ENCODE results near the gene OS9. TPM values are rescaled to one million over a fixed set of nuclear protein-coding genes. Genes with fewer than 3 reads are reported as not detected.

OS9 gene
- total RNA-seq, 4 donors from 2014 or later = 262 to 393 (median 286) TPM

DNA sequence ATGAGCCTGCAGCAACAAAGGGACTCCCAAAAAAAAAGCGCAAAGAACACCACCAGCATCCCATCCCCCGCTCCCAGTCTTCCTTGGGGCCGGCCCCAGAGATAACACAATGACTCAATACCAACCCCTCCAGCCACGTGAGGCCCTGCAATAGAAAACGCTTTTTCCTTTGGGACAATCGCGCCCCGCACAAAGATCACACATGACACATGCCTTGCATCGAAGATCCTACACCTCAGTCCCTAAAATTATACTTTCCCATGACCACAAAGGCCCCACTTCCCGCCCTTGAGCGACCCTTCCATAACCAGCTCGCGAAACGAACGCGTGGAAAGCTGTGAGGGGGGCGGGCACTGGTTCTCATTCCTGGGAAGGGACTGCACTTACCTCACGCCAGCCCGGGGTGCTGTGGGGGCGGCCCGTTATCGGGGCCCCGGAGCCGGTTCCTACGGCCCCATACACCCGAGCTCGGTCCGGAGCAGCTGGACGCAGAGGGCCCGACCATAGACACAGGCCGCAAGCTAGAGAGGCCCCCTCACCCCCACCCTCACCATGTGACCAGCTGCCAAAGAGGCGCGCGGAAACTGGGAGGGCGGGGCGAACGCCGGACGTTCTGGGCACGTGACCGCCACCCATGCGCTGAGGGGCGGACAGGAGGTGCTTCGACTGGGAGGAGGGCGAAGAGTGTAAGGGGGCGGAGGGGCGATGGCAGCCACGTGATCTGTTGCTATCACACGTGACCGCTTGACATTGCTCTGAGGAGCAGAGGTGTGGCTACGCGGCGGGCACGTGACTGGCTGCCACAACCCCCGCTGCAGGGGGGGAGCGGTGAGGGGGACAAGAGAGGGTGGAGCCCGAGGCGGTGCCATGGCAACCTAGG is 58.1 kb downstream of the OS9 start, which contains the start of gene CDK4:
Gene CDK4 (minus strand): TSS at position 523 of the 880 bp plus-strand sequence. CDS start 593 bp downstream, outside the sequence.
- Histone ChIP-seq H3K27ac (peak within 1 kb of the TSS; percentile 63 to 84 (median 84)), H3K9me3 (no peaks in the 10 kb centered on the region), H3K4me1 (peaks cover 22 to 39% of the 10 kb centered on the region in 2 donors), H3K36me3 (peaks cover 21 to 25% of the 10 kb centered on the region in 2 donors), H3K27me3 (no peaks in the 10 kb centered on the region), H3K4me3 (replicated peaks in 1 of 3) (peak within 1 kb of the TSS; percentile 2 to 71 (median 68))
- TF ChIP-seq, protein P1, sequence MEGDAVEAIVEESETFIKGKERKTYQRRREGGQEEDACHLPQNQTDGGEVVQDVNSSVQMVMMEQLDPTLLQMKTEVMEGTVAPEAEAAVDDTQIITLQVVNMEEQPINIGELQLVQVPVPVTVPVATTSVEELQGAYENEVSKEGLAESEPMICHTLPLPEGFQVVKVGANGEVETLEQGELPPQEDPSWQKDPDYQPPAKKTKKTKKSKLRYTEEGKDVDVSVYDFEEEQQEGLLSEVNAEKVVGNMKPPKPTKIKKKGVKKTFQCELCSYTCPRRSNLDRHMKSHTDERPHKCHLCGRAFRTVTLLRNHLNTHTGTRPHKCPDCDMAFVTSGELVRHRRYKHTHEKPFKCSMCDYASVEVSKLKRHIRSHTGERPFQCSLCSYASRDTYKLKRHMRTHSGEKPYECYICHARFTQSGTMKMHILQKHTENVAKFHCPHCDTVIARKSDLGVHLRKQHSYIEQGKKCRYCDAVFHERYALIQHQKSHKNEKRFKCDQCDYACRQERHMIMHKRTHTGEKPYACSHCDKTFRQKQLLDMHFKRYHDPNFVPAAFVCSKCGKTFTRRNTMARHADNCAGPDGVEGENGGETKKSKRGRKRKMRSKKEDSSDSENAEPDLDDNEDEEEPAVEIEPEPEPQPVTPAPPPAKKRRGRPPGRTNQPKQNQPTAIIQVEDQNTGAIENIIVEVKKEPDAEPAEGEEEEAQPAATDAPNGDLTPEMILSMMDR (IDR thresholded peaks at IDR 0.05) = peak in 1 of 6 experiments; percentile 21
- TF ChIP-seq POLR2A (IDR thresholded peaks at IDR 0.05) = peak; percentile 31 to 85
- intact Hi-C loops (cut with DNase I) = no loop called here
- peak; percentile 100 for DNase-seq
- 0% methylated on average over 41 to 44 of the region's 58 CpGs for WGBS, 2 donors

DNA sequence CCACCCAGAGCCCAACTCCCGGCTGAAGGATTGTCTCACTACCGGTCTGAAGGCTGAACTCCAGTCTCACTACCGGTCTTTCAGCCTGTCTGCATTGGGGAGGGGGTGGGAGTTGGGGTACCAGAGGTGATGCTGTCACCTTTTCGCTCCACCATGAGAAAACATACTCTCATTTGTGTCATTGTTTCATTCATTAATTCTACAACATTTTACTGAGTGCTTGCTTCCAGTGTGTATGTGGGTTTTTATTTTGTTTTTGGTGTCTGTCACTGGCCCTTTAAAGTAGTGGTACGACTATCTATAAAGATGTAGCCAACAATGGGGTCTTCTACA is 58.7 kb downstream of the OS9 start:
- no peak for DNase-seq
- TF ChIP-seq POLR2A (IDR thresholded peaks at IDR 0.05) = no peak
- TF ChIP-seq, protein P1 (IDR thresholded peaks at IDR 0.05) = no peak
- intact Hi-C loops (cut with DNase I) = no loop called here
- no peaks in the 10 kb centered on the region for H3K9me3 ChIP-seq
- peaks cover 14 to 19% of the 10 kb centered on the region in 2 donors for H3K36me3 ChIP-seq
- H3K4me1 ChIP-seq = peaks cover 22 to 39% of the 10 kb centered on the region in 2 donors
- H3K27me3 ChIP-seq = no peaks in the 10 kb centered on the region
- 3 to 4% methylated on average over 4 to 5 of the region's 5 CpGs for WGBS, 2 donors
- H3K4me3 ChIP-seq (replicated peaks in 1 of 3) = no peak overlapping the region
- peak overlapping the region; percentile 3 to 37 (median 32) for H3K27ac ChIP-seq

DNA sequence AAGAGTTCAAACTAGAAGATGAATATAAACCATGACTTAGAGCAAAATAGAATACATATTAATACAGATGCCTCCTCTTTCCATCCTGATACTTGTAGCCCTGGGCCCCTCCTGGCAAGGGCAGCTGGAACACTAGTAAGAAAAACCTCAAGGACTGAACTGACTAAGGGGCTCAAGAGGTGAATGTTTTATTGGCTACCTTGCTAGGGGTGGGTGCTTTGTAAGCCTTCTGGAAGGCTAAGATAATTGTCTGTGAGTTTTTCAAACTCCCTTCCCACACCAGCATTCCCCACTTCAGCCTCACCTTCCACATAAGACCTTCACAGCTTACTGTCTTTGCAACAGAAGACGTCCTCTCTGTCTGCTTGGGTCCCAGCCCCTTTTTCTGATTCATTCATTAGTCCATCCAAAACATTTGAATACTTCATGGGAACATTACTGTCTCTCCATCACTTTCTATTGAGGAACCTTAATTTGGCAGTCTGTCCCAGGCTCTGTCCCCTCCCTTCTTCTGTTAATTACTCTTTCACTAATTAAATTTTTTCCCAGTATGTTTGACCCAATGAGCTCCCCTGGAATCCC is 59.9 kb downstream of the OS9 start:
- 40 to 46% methylated on average over 1 of the region's 1 CpG for WGBS, 2 donors
- peaks cover 10 to 15% of the 10 kb centered on the region in 2 donors for H3K36me3 ChIP-seq
- no peaks in the 10 kb centered on the region for H3K9me3 ChIP-seq
- peak overlapping the region in 1 of 3 donors; percentile 79 for H3K4me3 ChIP-seq (replicated peaks in 1 of 3)
- intact Hi-C loops (cut with DNase I) = no loop called here
- peaks cover 22 to 39% of the 10 kb centered on the region in 2 donors for H3K4me1 ChIP-seq
- DNase-seq = no peak
- H3K27me3 ChIP-seq = no peaks in the 10 kb centered on the region
- peak overlapping the region in 2 of 3 donors; percentile 17 to 74 for H3K27ac ChIP-seq
- TF ChIP-seq, protein P1 (IDR thresholded peaks at IDR 0.05) = no peak
- TF ChIP-seq POLR2A (IDR thresholded peaks at IDR 0.05) = no peak

DNA sequence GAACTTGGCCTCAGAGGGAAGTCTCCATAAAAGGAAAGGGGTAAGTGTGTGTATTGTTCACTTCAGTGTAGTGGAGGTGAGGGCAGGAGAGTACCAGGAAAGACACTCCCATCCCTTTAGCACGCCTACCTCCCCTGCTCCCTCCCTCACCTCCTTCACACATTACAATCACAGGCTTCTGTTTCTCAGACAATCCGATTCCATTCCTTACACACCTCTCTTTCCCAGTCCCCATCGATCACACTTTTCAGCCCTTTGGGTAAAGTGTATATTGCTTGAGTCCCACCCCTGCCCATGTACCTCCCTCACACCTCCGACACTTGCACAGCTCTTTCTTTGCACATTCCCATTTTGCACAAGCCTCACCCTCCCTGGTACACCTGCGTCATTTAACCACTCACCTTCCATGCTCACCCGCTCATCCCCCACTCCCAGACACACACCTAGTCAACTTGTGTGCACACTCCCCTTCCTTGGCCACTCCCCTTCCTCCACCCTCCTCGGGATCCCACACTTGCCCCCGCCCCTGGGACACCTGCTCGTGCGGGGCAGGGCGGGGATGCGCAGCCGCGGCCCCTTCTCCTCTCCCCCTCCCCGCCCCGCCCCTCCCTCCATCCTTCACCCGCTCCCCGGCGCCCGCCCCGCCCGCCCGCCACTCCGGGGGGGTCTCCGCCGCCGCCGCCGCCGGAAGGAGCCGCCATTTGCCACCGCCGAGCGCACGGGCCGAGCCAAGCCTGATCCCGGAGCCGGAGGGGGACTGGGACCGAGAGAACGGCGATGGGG is 60.7 kb downstream of the OS9 start, which contains the start of gene MARCHF9:
Gene MARCHF9 (plus strand): TSS at position 693 of the 783 bp plus-strand sequence. CDS start 426 bp downstream, outside the sequence.
- TF ChIP-seq, protein P1 (IDR thresholded peaks at IDR 0.05) = no peak
- TF ChIP-seq POLR2A (IDR thresholded peaks at IDR 0.05) = peak in 1 of 2 donors; percentile 35
- Histone ChIP-seq H3K9me3 (no peaks in the 10 kb centered on the region), H3K27ac (peak within 1 kb of the TSS; percentile 35 to 74 (median 46)), H3K4me3 (replicated peaks in 1 of 3) (peak within 1 kb of the TSS; percentile 19 to 79 (median 22)), H3K36me3 (peaks cover 10 to 11% of the 10 kb centered on the region in 2 donors), H3K4me1 (peaks cover 22 to 39% of the 10 kb centered on the region in 2 donors), H3K27me3 (no peaks in the 10 kb centered on the region)
- peak; percentile 87 to 91 for DNase-seq
- WGBS, 2 donors = 3 to 4% methylated on average over 17 to 20 of the region's 41 CpGs
- intact Hi-C loops (cut with DNase I) = no loop called here
